NT2/D1 (cell line): ENCODE results near the gene DMGDH.

Experiments used
- SUZ12 ChIP-seq: IDR thresholded peaks from 2 replicates; pipeline ENCODE4 v1.6.1; 2011; ENCODE audit not compliant: insufficient read length, insufficient read depth; ENCODE audit errors: extremely low read depth
- YY1 ChIP-seq: IDR thresholded peaks from 2 replicates; pipeline ENCODE4 v1.6.1; 2011; ENCODE audit not compliant: insufficient read length, insufficient read depth
- ZNF274 ChIP-seq: IDR thresholded peaks from 2 replicates; pipeline ENCODE4 v1.6.1; 2011; ENCODE audit warnings: mild to moderate bottlenecking, low read depth, low read length

DNA sequence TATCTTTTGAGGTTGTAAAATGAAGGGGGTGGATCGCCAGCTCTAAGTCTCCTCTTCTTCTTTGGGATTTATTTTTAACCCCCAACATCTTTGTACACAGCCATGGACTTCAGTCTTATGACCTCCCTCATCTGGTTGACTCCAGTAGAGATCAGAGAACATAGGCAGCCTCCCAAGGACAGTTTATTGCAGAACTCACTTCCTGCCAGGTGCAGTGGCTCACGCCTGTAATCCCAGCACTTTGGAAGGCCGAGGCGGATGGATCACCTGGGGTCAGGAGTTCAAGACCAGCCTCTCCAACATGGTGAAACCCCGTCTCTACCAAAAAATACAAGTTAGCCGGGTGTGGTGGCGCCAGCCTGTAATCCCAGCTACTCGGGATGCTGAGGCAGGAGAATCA lies 39.3 kb upstream of the DMGDH start:
- TF ChIP-seq ZNF274, result no peak
- TF ChIP-seq YY1, result no peak
- no peak for TF ChIP-seq SUZ12
